AG09309 (cell line): ENCODE measurements around the gene NME8.
A peak's percentile ranks its signal among the peaks of the same experiment; 100 is the strongest.

ENCODE experiments used
- DNase-seq: peaks from one replicate; pipeline ENCODE4 v3.0.0-alpha.2; 2010; ENCODE audit warnings: low read depth
- H3K4me3 ChIP-seq: 2 replicates; pipeline ENCODE4 v1.5.1; 2011; ENCODE audit warnings: mild to moderate bottlenecking, low read depth, low read length, moderate library complexity; ENCODE audit not compliant: control insufficient read depth
- TF ChIP-seq, protein P1 (sequence below): IDR thresholded peaks from 2 replicates; pipeline ENCODE4 v1.5.1; 2011; ENCODE audit warnings: mild to moderate bottlenecking, low read depth, low read length, inconsistent platforms; ENCODE audit not compliant: insufficient read depth, control insufficient read depth; ENCODE audit errors: missing control alignments

NME8 gene

DNA sequence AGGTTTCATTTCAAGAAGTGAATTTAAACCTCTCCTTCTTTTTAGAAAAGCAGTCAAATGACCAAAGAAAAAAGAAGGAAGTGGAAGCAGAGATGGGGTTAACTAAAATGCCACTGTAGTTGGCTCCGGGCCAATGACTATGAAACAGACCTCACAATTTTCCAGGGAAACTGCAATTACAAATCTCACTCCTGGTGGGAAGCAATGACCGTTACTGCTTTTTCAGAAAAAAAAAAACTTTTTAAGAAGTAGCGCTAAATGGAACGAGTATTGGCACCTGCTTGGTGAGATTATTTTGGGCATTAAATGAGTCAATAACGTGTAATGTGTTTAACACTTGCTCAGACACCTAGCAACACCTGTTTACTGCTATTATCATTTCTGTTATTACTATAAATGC is 67.0 kb downstream of the NME8 start:
- no peak for DNase-seq
- TF ChIP-seq, protein P1, sequence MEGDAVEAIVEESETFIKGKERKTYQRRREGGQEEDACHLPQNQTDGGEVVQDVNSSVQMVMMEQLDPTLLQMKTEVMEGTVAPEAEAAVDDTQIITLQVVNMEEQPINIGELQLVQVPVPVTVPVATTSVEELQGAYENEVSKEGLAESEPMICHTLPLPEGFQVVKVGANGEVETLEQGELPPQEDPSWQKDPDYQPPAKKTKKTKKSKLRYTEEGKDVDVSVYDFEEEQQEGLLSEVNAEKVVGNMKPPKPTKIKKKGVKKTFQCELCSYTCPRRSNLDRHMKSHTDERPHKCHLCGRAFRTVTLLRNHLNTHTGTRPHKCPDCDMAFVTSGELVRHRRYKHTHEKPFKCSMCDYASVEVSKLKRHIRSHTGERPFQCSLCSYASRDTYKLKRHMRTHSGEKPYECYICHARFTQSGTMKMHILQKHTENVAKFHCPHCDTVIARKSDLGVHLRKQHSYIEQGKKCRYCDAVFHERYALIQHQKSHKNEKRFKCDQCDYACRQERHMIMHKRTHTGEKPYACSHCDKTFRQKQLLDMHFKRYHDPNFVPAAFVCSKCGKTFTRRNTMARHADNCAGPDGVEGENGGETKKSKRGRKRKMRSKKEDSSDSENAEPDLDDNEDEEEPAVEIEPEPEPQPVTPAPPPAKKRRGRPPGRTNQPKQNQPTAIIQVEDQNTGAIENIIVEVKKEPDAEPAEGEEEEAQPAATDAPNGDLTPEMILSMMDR = no peak
- H3K4me3 ChIP-seq = no peak overlapping the region

DNA sequence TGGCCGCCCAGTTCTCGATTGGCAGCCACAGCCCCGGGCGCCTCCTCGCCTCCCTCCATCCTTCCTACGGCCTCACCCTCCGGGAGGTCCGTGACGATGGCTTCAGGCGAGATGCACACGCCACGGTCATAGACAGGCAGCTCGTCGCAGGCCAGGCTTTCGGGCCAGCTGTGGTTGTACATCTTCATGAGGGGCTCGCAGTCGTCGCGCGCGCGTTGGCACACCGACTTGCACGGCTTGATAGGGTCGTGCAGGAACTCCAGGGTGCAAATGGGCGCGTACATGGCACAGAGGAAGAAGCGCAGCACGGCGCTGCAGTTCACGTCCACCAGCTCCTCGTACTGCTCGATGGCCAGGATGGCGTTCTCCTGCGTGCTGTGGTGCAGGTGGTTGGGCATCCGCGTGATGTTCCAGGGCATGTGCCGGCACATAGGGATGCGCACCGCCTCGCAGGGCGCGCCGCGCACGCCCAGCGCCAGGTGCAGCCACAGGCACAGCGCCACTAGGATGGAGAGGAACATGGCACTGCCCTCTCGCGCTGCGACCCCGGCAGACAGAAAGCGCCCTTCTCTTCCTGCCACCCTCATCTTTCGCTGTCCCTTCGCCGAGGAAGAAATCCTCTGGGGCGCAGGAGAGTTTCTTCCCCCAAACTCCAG is 67.7 kb downstream of the NME8 start:
- TF ChIP-seq, protein P1 = no peak
- H3K4me3 ChIP-seq = peak overlapping the region; percentile 43
- no peak for DNase-seq

DNA sequence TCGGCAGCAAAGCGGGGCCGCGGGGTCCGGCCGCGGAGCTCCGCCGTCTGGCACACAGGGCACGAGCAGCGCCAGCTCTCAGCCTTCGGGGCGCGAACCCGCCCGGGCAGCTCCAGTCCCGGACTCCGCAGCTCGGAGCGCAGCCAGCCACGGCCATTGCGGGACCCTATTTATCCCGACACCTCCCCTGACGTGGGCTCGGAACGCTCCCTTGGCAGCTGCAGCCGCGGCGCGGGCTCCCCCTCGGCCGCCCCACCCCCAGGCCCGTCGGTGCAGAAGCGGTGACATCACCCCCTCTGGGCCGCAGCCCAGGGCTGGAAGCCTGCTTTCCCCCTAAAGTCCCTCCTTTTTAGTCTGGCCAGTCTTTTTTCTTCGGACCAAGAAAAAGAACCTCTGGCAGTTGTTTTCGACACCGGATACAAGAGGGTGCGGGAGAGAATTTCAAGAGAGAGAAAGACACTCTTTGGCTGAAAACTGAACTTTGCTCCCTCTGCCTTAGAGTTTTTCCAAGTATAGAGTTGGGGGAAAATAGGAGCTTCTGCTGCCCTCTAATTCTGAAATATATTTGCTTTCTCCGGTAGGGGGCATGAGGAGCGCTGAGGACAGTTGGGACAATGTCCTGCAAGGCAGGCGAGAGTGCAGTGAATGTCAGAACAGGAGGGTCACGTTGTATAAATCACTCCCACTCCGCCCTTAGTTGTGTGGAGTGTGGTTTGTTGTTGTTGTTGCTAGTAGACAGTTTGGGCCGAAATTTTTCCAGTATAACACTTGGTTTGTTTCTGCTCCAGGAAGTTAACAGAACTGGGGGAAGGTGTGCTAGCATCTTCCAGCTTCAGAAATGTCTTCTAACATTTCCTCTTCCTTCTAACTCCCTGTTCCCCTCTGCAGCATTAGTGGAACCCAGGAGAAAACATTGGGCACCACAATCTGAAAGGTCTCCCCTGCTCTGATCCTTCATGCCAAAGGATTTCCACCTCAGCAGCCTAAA is 68.6 kb downstream of the NME8 start, which contains the start of gene SFRP4:
Gene SFRP4 (minus strand): TSS at position 145 of the 988 bp plus-strand sequence. CDS start 280 bp downstream, outside the sequence.
- TF ChIP-seq, protein P1 = peak; percentile 72
- peak within 1 kb of the TSS; percentile 43 for H3K4me3 ChIP-seq
- DNase-seq = no peak

DNA sequence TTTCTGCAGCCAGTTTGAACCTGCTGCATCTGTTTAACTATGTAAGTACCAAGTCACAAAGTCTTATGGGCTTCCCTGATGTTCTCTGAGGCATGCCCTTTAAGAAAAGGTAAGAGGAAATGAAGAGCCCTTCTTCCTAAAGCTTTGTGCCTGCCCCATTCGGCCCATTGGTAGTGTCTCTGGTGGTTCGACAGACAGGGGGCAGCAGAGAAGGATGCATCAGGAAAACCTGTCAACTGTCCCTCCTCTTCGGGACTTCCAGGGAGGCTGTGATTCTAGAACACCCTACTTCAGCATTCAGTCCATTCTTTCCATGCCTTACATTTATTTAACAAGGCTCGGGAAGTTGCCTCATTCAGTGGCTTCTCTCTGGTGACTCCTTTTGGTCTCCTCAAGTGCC is 70.1 kb downstream of the NME8 start:
- TF ChIP-seq, protein P1 = peak; percentile 10
- no peak overlapping the region for H3K4me3 ChIP-seq
- no peak for DNase-seq

DNA sequence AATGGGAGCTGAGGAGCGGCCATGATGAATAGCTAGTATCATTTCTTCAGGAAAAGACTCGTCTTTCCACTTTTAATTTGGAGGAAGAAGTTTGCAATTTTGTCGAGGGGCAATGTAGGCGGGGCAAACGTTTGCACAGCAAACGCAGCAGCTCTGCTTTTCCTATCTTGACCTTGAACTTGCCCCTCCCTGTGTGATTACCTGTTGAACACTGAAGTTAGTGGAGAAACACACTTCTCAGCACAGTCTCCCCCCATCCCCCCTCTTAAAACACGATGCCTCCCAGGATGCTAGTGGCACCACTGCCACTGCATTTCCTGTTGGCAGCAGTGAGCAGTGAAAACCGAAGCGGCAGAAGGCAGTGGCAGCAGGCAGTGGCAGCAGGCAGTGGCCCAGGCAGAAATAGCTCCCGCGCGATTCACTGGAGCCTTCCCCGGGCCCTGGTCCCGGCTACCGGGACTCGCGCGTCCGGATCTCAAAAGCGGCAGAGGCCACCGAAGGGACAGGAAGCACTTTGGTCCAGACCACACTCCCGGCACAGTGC is 72.0 kb downstream of the NME8 start, which contains the start of gene EPDR1:
Gene EPDR1 (plus strand): TSS at position 336 of the 544 bp plus-strand sequence. CDS start 300 bp downstream, outside the sequence.
- DNase-seq = no peak

More for the DNA sequence above, 72.0 kb downstream of the NME8 start, which contains the start of gene EPDR1:
- TF ChIP-seq, protein P1 = peak; percentile 18
- H3K4me3 ChIP-seq = peak within 1 kb of the TSS; percentile 76
